CD14-positive monocyte (primary cell): ENCODE measurements around the gene TRIM69. TPM values are rescaled to one million over a fixed set of nuclear protein-coding genes. Genes with fewer than 3 reads are reported as not detected.

ENCODE experiments used
- DNase-seq, 3 donors: peaks; one replicate each; pipeline ENCODE4 v3.0.0-alpha.2; 2011 to 2022
- H2AFZ ChIP-seq: 2 replicates; pipeline ENCODE4 v1.6.0; 2012; ENCODE audit warnings: mild to moderate bottlenecking, low read depth, low read length, inconsistent platforms; ENCODE audit not compliant: insufficient read depth, poor library complexity, severe bottlenecking
- H3K27ac ChIP-seq, 2 donors: 1 replicate in 1 of 2; 2 replicates in 1 of 2; pipeline ENCODE4 v1.5.1; 2012 to 2013; ENCODE audit warnings: low read length in 2 of 2, control low read depth in 1 of 2, inconsistent platforms in 1 of 2, low read depth in 1 of 2, mild to moderate bottlenecking in 1 of 2
- H3K27me3 ChIP-seq, 2 donors: one replicate each; pipeline versions ENCODE4 v1.6.0 to v1.6.1; 2011 to 2013; ENCODE audit warnings: low read length in 2 of 2; ENCODE audit not compliant: control insufficient read depth in 2 of 2, insufficient read depth in 2 of 2
- H3K36me3 ChIP-seq, 2 donors: replicated peaks in 1 of 2; 1 replicate in 1 of 2; 2 replicates in 1 of 2; pipeline versions ENCODE4 v1.5.1 to v1.6.1; 2012 to 2013; ENCODE audit warnings: low read length in 2 of 2, control low read depth in 1 of 2, inconsistent platforms in 1 of 2, mild to moderate bottlenecking in 1 of 2; ENCODE audit not compliant: insufficient read depth in 2 of 2, control insufficient read depth in 1 of 2
- H3K4me1 ChIP-seq, 2 donors: 1 replicate in 1 of 2; 2 replicates in 1 of 2; pipeline versions ENCODE4 v1.5.1 to v1.6.1; 2012 to 2013; ENCODE audit warnings: low read length in 2 of 2, control low read depth in 1 of 2, inconsistent platforms in 1 of 2, mild to moderate bottlenecking in 1 of 2, moderate library complexity in 1 of 2; ENCODE audit not compliant: insufficient read depth in 2 of 2, control insufficient read depth in 1 of 2
- H3K4me2 ChIP-seq: replicated peaks from 2 replicates; pipeline ENCODE3; 2012; ENCODE audit warnings: low read length, moderate library complexity, mild to moderate bottlenecking; ENCODE audit not compliant: poor library complexity, severe bottlenecking; ENCODE audit errors: extremely low read depth
- H3K4me3 ChIP-seq, 3 experiments: fragments of 200-600 bp in 1 of 3; sonication (generic) in 1 of 3; replicated peaks in 1 of 3; 1 replicate in 2 of 3; 2 replicates in 1 of 3; pipeline ENCODE4 v1.5.1; 2011 to 2013; ENCODE audit warnings: low read length in 3 of 3, mild to moderate bottlenecking in 3 of 3, control low read depth in 2 of 3, low read depth in 2 of 3, inconsistent platforms in 1 of 3, moderate library complexity in 1 of 3
- H3K79me2 ChIP-seq: 2 replicates; pipeline ENCODE4 v1.6.0; 2012; ENCODE audit warnings: mild to moderate bottlenecking, control low read depth, inconsistent platforms, low read length, moderate library complexity; ENCODE audit not compliant: insufficient read depth
- H3K9ac ChIP-seq: 2 replicates; pipeline ENCODE4 v1.6.0; 2017; ENCODE audit warnings: low read length, mild to moderate bottlenecking; ENCODE audit not compliant: insufficient read depth, poor library complexity, severe bottlenecking
- H3K9me3 ChIP-seq, 2 donors: replicated peaks in 1 of 2; 1 replicate in 1 of 2; 2 replicates in 1 of 2; pipeline versions ENCODE4 v1.5.1 to v1.6.1; 2012 to 2013; ENCODE audit warnings: low read length in 2 of 2, control low read depth in 1 of 2; ENCODE audit not compliant: control insufficient read depth in 1 of 2, insufficient read depth in 1 of 2
- H4K20me1 ChIP-seq: 2 replicates; pipeline ENCODE4 v1.6.0; 2012; ENCODE audit warnings: mild to moderate bottlenecking, low read length, control low read depth, moderate library complexity; ENCODE audit not compliant: insufficient read depth
- H3K27ac Mint-ChIP-seq, 7 donors: one replicate each; pipeline ENCODE4 v1.8.0; 2020; ENCODE audit warnings: mild to moderate bottlenecking in 7 of 7, mixed read lengths in 7 of 7, moderate library complexity in 6 of 7, inconsistent platforms in 2 of 7
- H3K27me3 Mint-ChIP-seq, 3 donors: one replicate each; pipeline ENCODE4 v1.8.0; 2021 to 2022; ENCODE audit warnings: low read depth in 3 of 3, mild to moderate bottlenecking in 3 of 3, mixed read lengths in 3 of 3, moderate library complexity in 3 of 3, inconsistent platforms in 1 of 3
- H3K36me3 Mint-ChIP-seq, 2 donors: one replicate each; pipeline ENCODE4 v1.8.0; 2020; ENCODE audit warnings: mixed read lengths in 2 of 2, inconsistent platforms in 1 of 2, mild to moderate bottlenecking in 1 of 2
- H3K4me1 Mint-ChIP-seq: one replicate; pipeline ENCODE4 v1.8.0; 2020; ENCODE audit warnings: mild to moderate bottlenecking, mixed read lengths
- H3K4me3 Mint-ChIP-seq, 2 donors: one replicate each; pipeline ENCODE4 v1.8.0; 2020; ENCODE audit warnings: mild to moderate bottlenecking in 2 of 2, mixed read lengths in 2 of 2, moderate library complexity in 1 of 2
- H3K9me3 Mint-ChIP-seq, 7 donors: one replicate each; pipeline ENCODE4 v1.8.0; 2020 to 2022; ENCODE audit warnings: mixed read lengths in 7 of 7, mild to moderate bottlenecking in 6 of 7, moderate library complexity in 6 of 7, inconsistent platforms in 2 of 7
- WGBS: methylation state at CpG from one replicate; pipeline ENCODE4 v1.1.5; 2013; ENCODE audit warnings: missing lambda C conversion rate; ENCODE audit not compliant: insufficient coverage; 5-methylcytosine and 5-hydroxymethylcytosine counted together
- intact Hi-C, 2 donors: fragments of 100-400 bp; cut with micrococcal nuclease; formaldehyde crosslinking; loops; one replicate each; pipeline versions ENCODE4 v1.15.0 to v1.15.1; 2023
- polyA plus RNA-seq, 3 donors: library from polyadenylated mRNA; depleted of rRNA in 1 of 3; unstranded in 2 of 3; stranded (reverse) in 1 of 3; fragments of 300-500 nt in 2 of 3; fragments of >200 nt in 1 of 3; fragmentation: Illumina TruSeq in 2 of 3; gene quantifications; 1 replicate in 2 of 3; 2 replicates in 1 of 3; pipeline ENCODE4 v1.2.3, GENCODE V29; 2012 to 2021
- TF ChIP-seq, protein P1 (sequence below): fragments of 200-600 bp; IDR thresholded peaks from one replicate; pipeline ENCODE4 v1.8.0; 2022; ENCODE audit warnings: antibody characterized with exemption, mild to moderate bottlenecking

TRIM69 gene
- polyA plus RNA-seq, 3 donors = 9.4 to 18.2 (median 15.8) TPM

DNA sequence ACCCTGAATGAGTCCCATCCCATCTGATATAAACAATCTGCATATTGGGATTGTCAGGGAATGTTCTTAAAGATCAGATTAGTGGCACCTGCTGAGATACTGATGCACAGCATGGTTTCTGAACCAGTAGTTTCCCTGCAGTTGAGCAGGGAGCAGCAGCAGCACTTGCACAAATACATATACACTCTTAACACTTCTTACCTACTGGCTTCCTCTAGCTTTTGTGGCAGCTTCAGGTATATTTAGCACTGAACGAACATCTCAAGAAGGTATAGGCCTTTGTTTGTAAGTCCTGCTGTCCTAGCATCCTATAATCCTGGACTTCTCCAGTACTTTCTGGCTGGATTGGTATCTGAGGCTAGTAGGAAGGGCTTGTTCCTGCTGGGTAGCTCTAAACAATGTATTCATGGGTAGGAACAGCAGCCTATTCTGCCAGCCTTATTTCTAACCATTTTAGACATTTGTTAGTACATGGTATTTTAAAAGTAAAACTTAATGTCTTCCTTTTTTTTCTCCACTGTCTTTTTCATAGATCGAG, 20.5 kb upstream of the TRIM69 start:
- intact Hi-C loops = loop anchor here in 1 of 2 donors (1.0 to 5.0 kb wide), 2 partner anchors 7 to 179 kb away; partner anchors contain the start of gene EIF3J
- Mint-ChIP-seq H3K27me3 (peaks cover 2 to 9% (median 4%) of the 10 kb centered on the region in 3 donors), H3K27ac (peak overlapping the region in 4 of 7 donors; percentile 36 to 100 (median 82)), H3K4me3 (peak overlapping the region in 1 of 2 donors; percentile 100), H3K36me3 (peaks cover 73 to 78% of the 10 kb centered on the region in 2 donors), H3K9me3 (peaks cover 0 to 15% (median 4%) of the 10 kb centered on the region in 7 donors), H3K4me1 (peaks cover 60% of the 10 kb centered on the region)
- WGBS = no CpG with 5 or more reads among the region's 2 CpGs
- Histone ChIP-seq H3K4me1 (peaks cover 53 to 71% of the 10 kb centered on the region in 2 donors), H3K9me3 (no peaks in the 10 kb centered on the region), H3K36me3 (peaks cover 57 to 59% of the 10 kb centered on the region in 2 donors), H3K27ac (peak overlapping the region in 1 of 2 donors; percentile 99), H3K4me3 (peak overlapping the region in 1 of 3 experiments; percentile 96), H3K9ac (no peak overlapping the region), H3K4me2 (peak overlapping the region; percentile 73), H3K79me2 (peaks cover 91% of the 10 kb centered on the region), H4K20me1 (peaks cover 95% of the 10 kb centered on the region), H3K27me3 (no peaks in the 10 kb centered on the region), H2AFZ (no peak overlapping the region)
- TF ChIP-seq, protein P1, sequence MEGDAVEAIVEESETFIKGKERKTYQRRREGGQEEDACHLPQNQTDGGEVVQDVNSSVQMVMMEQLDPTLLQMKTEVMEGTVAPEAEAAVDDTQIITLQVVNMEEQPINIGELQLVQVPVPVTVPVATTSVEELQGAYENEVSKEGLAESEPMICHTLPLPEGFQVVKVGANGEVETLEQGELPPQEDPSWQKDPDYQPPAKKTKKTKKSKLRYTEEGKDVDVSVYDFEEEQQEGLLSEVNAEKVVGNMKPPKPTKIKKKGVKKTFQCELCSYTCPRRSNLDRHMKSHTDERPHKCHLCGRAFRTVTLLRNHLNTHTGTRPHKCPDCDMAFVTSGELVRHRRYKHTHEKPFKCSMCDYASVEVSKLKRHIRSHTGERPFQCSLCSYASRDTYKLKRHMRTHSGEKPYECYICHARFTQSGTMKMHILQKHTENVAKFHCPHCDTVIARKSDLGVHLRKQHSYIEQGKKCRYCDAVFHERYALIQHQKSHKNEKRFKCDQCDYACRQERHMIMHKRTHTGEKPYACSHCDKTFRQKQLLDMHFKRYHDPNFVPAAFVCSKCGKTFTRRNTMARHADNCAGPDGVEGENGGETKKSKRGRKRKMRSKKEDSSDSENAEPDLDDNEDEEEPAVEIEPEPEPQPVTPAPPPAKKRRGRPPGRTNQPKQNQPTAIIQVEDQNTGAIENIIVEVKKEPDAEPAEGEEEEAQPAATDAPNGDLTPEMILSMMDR = no peak
- DNase-seq = no peak

DNA sequence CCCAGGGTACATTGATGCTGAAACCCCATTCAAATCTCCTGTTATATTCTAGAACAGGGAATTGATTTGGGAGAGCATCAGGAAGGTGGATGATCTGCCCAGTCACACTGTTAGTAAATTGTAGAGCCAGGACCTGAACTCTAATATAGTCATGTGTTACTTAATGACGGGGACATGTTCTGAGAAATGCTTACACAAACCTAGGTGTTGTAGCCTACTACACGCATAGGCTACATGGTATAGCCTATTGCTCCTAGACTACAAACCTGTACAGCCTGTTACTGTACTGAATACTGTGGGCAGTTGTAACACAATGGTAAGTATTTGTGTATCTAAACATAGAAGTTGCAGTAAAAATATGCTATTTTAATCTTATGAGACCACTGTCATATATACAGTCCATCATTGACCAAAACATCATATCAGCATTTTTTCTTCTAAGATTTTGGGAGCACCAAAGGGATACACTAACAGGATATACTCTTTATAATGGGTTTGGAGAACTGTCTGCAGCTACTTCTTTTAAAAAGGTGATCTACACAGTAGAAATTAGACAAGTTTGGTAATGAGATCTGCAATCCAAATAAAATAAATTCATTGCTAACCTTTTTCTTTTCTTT, 19.2 kb upstream of the TRIM69 start:
- Mint-ChIP-seq H3K9me3 (peaks cover 0 to 7% (median 4%) of the 10 kb centered on the region in 7 donors), H3K27ac (peak overlapping the region in 4 of 7 donors; percentile 26 to 72 (median 46)), H3K4me3 (no peak overlapping the region), H3K36me3 (peaks cover 72 to 76% of the 10 kb centered on the region in 2 donors), H3K27me3 (peaks cover 0 to 4% (median 2%) of the 10 kb centered on the region in 3 donors), H3K4me1 (peaks cover 72% of the 10 kb centered on the region)
- H3K27me3 ChIP-seq = no peaks in the 10 kb centered on the region
- TF ChIP-seq, protein P1 = no peak
- intact Hi-C loops = loop anchor here in 1 of 2 donors (5.0 kb wide), 1 partner anchor 180 kb away; the partner anchor contains the start of gene EIF3J
- H3K9ac ChIP-seq = no peak overlapping the region
- 100% methylated on average over 1 of the region's 2 CpGs for WGBS
- H2AFZ ChIP-seq = no peak overlapping the region
- no peaks in the 10 kb centered on the region for H3K9me3 ChIP-seq
- peak overlapping the region; percentile 73 for H3K4me2 ChIP-seq
- peaks cover 92% of the 10 kb centered on the region for H4K20me1 ChIP-seq
- H3K27ac ChIP-seq = peak overlapping the region in 1 of 2 donors; percentile 99
- peaks cover 57 to 58% of the 10 kb centered on the region in 2 donors for H3K36me3 ChIP-seq
- H3K4me3 ChIP-seq = peak overlapping the region in 1 of 3 experiments; percentile 96
- peaks cover 82% of the 10 kb centered on the region for H3K79me2 ChIP-seq
- DNase-seq = no peak
- peaks cover 56 to 77% of the 10 kb centered on the region in 2 donors for H3K4me1 ChIP-seq
